ENCODE data around the gene VAMP7. TPM values are rescaled to one million over a fixed set of nuclear protein-coding genes. Genes with fewer than 3 reads are reported as not detected.
"Not testable (repeated sequence)": the region's sequence is repeated elsewhere in the genome, so short reads cannot be mapped to it uniquely, and the experiment has no call there.

Gene VAMP7
- total RNA-seq, 1 donor from 2014 or later = 27.7 TPM

DNA sequence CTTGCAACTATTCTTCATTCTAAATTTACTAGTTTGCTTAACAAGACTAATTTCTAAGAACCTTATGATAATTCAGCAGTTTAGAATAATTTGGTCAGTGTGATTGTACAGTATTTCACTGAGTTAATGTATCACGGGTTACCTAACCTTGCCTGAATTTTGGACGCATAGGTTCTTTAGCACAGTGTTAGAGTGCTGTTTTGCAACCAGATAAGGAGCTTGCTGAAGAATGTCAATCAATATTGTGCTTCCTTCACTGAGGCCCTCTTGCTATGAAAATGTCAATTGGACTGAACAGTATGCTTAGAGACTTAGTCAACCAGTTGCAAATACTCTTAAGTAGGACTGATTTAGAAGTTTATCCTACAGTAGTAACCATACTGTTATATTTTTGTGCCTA is 19.6 kb downstream of the VAMP7 start:
- DNase-seq (ENCODE audit: low spot score in 2 of 2) (no peak), FAIRE-seq (no peak)

DNA sequence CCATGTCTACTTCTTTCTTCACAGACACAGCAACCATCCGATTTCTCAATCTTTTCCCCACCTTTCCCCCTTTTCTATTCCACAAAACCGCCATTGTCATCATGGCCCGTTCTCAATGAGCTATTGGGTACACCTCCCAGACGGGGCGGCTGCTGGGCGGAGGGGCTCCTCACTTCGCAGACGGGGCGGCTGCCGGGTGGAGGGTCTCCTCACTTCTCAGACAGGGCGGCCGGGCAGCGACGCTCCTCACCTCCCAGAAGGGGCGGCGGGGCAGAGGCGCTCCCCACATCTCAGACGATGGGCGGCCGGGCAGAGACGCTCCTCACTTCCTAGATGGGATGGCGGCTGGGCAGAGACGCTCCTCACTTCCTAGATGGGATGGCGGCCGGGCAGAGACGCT is 26.5 kb downstream of the VAMP7 start:
- not testable (repeated sequence) for DNase-seq (ENCODE audit: low spot score in 2 of 2); FAIRE-seq

DNA sequence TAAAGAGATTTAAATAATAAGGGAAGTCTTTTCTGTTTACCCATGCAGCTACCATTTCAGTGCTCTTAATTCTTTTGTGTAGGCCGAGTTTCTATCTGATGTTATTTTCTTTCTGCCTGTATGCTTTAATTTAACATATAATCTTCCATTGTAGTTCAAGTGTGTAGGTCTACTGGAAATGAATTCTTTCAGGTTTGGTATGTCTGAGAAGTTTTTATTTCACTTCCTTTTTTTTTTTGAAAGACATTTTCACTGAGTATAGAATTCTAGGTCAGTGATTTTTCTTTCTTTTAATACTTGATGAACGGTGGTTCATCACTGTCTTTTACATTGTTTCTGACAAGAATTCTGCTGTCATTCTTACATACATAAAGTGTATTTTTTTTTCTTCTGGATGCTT is 42.1 kb downstream of the VAMP7 start:
- no peak for DNase-seq (ENCODE audit: low spot score in 2 of 2)
- no peak for FAIRE-seq

DNA sequence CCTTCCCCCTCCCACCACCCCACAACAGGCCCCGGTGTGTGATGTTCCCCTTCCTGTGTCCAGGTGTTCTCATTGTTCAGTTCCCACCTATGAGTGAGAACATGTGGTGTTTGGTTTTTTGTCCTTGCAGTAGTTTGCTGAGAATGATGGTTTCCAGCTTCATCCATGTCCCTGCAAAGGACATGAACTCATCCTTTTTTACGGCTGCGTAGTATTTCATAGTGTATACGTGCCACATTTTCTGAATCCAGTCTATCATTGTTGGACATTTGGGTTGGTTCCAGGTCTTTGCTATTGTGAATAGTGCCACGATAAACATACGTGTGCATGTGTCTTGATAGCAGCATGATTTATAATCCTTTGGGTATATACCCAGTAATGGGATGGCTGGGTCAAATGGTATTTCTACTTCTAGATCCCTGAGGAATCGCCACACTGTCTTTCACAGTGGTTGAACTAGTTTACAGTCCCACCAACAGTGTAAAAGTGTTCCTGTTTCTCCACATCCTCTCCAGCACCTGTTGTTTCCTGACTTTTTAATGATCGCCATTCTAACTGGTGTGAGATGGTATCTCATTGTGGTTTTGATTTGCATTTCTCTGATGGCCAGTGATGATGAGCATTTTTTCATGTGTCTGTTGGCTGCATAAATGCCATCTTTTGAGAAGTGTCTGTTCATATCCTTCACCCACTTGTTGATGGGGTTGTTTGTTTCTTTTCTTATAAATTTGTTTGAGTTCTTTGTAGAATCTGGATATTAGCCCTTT is 49.9 kb downstream of the VAMP7 start:
- not testable (repeated sequence) for FAIRE-seq; DNase-seq (ENCODE audit: low spot score in 2 of 2)

DNA sequence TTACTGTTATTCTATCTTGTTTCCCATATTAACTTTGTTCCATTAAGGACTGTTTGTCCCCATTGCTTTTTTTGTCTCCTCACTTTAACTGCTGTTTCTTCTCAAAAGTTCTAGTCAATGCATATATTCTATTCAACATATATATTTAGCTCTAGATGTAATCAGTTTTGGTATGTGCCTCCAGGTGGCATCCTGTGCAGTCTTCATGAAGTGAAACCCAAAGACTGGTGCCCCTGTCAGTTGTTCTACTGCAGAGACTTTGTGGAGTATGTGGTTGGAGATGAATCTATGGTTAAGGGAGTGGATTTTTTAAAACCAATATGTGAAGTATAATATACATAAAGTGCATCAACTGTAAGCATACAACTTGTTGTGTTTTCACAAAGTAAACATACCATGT is 57.0 kb downstream of the VAMP7 start:
- DNase-seq (ENCODE audit: low spot score in 2 of 2) = no peak
- no peak for FAIRE-seq

DNA sequence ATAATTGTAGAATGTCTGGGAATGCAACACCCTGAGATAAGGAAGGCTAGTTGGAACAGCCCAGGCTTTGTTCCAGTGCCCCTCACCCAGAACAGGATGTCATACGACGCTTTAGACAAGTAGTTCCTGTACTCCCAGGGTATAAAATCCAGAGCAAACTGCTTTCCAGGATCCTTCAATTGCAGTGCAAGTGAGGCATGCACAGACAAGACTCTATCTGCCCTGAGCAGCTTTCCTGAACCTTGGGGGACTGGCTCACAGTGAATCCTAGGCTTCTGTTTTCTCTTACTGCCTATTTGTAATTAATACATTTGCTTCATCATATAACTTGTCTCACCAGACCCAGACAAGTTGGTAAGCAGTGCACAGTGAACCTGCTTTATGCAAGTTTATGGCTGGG is 68.0 kb downstream of the VAMP7 start:
- FAIRE-seq = no peak
- DNase-seq (ENCODE audit: low spot score in 2 of 2) = no peak

DNA sequence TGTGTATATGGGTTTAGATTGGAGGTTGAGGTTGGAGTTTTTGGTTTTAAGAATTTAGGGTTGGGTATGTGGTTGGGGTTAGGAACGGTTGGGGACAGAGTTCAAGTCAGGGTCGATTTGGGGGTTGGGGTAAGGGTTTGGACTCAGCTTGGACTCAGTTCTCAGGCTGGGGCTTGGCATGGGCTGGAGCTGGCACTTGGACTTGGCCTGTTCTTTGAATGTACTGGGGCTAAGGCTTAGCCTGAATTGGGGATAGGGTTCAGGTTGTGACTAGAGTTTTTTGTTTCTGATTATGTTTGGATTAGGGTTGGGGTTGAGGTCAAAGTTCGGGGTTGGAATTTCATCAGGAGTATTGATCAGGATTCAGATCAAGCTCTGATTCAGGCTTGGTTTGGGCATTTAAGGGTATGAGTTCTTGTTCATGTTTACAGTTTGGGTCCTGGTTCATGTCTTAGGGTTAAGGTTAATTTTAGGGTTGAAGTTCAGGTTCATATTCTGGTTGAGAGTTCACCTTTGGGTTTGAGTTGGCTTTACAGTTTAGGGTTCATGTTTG is 70.2 kb downstream of the VAMP7 start:
- DNase-seq (ENCODE audit: low spot score in 2 of 2) (no peak), FAIRE-seq (no peak)

DNA sequence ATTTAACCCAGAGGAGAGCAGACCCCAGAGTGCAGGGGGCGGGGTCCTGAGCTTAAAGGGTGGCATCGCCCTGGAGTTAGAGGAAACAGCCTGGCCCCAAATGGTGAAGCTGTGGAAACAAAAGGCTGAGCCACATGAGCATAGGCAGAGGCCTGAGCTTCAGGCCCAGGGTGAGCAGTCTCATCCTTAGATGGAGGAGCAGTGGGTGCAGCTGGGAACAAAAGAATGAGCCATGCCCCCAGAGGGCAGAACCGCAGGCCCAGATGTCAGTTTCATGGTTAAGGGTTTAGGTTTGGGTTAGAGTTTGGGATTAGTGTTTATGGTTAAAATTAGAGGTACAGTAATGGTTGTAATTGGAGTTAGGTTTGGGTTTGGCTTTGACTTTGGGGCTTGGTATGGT is 71.9 kb downstream of the VAMP7 start:
- FAIRE-seq = no peak
- no peak for DNase-seq (ENCODE audit: low spot score in 2 of 2)

DNA sequence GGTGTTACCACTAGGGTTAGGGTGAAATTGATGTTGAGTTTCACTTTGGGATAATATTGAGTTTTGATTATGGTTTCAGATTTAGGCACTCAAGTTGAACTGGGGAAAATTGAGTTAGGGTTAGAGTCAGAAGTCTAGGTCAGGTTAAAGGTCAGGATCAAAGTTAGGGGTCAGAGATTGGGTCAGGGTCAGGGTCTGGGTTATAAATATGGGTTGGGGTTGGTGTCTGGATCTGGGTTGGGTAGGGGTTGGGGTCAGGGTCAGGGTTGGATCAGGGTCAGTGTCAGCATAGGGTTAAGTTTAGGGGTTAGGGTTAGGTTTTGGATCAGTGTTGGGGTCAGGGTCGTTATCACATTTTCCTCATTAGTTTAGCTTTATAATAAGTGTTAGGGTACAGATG is 73.6 kb downstream of the VAMP7 start:
- FAIRE-seq (no peak), DNase-seq (ENCODE audit: low spot score in 2 of 2) (no peak)

DNA sequence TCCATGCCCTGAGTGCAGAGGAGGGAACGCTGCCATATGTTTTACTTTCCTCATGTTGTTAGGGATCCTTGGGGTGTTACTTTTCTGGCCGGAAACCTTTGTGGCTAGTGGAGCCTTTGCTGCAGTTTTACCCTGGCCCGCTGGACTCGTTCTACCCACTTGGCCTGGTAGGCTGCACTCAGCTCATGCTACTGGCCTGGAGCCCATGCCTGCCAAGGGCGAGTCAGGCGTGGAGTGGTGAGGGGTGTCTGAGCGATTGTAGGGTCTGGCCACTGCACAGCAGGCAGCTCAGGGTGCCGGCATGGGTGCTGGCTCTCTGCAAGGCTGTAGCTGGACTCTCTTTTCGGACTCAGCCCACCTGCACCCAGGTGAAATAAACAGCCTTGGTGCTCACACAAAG is 75.0 kb downstream of the VAMP7 start:
- FAIRE-seq (no peak), DNase-seq (ENCODE audit: low spot score in 2 of 2) (no peak)

DNA sequence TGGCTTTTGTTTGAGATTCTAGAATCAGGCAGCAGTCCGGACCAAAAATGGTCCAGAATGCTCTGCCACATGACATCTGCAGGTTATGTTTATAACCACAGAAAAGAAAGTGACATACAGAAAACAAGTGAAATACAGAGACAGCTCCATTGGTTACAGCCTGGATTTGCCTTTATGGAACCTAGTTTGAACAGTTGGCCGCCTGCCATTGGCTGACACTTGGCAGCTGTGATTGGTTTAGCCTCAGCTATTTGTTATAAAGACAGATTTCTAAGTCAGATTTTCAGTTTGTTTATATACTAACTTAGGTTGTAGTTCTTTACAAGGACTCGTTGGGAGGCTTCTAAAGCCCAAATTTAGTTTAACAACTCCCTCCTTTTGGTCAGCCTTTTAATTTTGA is 75.5 kb downstream of the VAMP7 start:
- FAIRE-seq = no peak
- DNase-seq (ENCODE audit: low spot score in 2 of 2) = no peak

DNA sequence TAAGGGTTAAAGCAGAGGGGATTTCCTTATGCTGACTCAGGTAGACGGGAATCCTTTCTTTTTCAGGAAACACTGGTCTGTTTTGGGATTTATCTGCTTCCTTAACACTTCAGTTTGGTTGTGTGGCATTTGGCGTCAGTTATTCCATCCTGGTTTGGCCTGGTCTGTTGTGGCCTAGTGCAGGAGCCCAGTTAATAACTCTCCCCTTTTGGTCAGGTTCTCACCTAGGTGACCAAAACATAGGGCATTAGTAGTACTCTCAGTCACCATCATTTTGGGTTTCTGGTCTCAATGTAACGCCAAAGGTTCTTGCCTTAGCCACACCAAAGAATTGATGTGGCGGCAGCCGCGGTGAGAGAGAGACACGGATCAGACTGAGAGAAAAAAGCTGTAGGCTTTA is 76.7 kb downstream of the VAMP7 start:
- FAIRE-seq = no peak
- no peak for DNase-seq (ENCODE audit: low spot score in 2 of 2)

DNA sequence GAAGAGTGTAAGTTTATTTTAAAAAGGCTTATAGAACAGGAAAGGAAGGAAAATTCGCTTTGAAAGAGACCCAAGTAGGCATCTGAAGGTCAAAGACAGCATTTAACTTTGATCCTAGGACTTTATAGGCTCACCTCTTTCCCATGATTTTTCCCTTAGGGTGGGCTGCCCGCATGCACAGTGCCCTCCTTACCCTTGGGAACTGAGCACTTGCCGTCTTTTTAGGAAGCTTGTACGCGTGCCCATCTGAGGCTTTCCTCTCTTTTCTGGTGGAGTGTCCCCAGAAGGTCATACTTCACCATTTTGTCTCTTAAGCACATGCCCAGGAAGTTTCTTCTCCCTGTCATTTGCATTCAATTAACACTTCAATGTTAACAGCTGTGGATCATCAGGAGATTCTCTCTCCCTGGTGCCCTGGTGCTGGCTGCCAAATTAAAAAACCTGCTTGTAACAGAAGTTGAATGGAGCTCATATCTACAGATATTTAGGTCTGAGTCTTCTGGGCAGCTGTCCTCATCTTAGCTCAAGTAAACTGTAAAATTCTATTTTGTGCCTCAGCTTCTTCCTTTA is 78.0 kb downstream of the VAMP7 start:
- FAIRE-seq = no peak
- no peak for DNase-seq (ENCODE audit: low spot score in 2 of 2)

DNA sequence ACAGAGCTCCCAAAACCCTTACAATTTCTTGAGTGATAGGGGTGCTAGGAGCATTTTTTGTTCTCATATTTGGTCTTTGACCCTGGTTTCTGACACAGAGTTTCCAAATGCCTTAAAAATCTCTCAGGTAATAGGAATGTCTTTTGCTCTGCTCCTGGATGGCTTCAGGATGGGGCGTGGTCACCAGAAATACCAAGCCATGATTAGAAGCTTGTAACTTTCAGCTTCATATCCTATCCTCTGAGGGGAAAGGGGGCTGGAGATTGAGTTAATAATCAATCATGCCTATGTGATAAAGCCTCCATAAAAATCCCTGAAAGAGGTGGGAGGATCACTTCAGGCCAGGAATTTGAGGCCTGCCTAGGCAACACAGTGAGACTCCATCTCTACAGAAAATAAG is 81.8 kb downstream of the VAMP7 start:
- no peak for FAIRE-seq
- no peak for DNase-seq (ENCODE audit: low spot score in 2 of 2)

DNA sequence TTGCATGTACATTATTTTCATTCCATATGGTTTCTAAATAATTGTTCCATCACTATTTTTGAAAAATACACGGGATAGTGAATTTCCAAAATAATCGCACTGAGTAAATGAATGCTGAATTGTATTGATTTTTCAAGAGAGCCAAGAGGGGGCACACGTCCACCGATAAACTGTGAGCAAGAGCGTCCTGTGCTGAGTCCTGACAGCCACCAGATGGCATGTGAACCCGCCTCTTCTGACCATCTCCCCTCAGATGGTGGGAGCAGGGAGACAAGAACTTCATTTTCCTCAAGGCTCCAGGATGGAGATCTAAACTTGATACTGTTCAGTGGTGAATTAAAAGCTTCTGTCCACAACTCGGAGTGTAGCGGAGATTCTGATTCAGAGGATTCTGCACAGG is 85.7 kb downstream of the VAMP7 start:
- no peak for DNase-seq (ENCODE audit: low spot score in 2 of 2)
- FAIRE-seq = no peak

DNA sequence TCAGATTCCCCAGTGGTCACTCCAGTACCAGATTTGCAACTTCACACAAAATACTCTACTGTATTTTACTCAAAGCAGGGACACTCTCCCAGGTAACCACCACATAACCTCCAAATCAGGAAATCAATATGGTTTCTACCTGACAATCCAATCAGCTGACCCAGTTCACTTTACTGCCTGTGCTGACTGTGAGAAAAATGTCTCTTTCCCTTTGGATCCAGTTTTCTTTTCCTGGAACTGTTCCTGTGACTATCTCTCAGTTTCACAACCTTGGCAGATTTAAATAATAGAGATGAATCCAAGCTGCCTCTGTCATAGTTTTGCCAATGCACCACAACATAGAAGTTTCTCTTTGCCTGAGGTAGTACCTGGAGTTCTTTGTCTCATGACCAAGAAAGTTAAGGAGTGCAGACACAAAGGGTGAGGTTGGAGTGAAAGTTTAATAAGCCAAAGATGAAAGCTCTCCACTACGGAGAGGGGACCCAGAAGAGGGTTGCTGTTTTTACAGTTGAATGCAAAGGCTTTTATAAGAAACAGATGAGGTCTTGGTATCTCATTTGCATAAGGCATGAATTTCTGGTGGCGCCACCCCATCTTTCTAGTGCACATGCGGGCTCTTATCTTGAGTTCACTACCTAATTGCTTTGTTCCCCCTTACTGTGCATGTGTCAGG is 86.6 kb downstream of the VAMP7 start:
- DNase-seq (ENCODE audit: low spot score in 2 of 2) (no peak), FAIRE-seq (no peak)

DNA sequence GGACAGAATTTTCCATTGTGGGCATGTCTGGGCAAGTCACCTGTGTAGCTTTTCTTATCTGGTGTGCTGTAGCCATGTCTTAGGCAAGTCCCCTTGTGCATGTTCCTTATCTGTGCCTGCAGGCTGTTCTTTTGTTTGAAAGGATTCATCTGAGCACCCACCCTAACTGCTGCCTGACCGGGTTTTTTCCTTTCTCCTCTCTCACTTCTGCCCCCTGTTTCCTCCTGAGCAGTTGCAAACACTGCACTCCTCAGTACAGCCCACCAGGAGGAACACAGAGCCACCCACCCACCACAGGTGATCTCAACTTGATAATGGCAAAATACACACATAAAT is 87.1 kb downstream of the VAMP7 start:
- DNase-seq (ENCODE audit: low spot score in 2 of 2) (no peak), FAIRE-seq (no peak)

DNA sequence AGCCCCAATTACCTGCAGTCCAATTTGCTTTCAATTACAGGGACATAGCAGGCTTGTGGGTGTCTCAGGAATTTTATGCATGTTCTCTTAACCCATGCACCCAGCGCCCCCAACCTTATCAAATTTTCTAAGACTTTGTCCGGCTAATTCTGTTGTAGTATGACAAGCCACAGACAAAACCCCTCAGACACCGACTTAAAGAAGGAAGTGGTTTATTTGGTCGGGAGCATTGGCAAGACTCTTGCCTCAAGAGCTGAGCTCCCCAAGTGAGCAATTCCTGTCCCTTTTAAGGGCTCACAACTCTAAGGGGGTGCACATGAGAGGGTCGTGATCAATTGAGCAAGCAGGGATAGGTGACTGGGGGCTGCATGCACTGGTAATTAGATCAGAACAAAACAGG is 87.6 kb downstream of the VAMP7 start:
- DNase-seq (ENCODE audit: low spot score in 2 of 2) = no peak
- no peak for FAIRE-seq

DNA sequence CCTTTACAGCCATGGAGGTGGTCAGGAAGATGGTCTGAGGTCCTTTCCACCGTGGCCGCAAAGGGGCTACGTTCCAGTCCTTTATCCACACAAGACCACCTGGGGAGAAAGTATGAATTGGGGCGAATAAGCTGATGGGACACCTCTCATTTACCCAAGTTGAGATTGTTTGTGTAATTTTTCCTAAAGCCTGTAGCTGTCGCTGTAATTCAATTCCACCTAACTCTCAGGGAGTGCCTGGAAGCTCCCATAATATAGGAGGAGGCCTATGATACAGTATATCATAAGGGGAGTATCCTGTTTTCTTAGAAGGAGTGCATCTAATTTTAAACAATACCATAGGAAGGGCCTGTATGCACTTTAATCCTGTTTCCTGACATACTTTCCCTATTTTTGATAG is 90.5 kb downstream of the VAMP7 start:
- not testable (repeated sequence) for DNase-seq (ENCODE audit: low spot score in 2 of 2); FAIRE-seq

DNA sequence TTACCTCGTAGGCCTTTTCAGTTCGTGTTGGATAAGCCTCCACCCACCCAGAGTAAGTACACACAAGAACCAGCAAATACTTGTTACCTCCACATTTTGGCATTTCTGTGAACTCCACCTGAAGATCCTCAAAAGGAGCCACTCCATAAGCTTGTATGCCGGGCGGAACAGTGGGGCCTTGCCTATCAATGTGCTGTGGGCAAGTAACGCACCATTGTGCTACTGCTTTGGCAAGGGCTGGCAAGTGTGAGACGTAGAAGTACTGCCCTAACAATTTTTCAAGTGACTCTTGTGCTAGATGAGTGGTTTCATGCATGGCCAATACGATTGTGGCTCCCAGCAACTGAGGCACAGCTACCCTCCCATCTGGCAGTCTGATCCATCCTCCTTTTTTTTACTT is 91.1 kb downstream of the VAMP7 start:
- DNase-seq (ENCODE audit: low spot score in 2 of 2); FAIRE-seq: not testable (repeated sequence)

DNA sequence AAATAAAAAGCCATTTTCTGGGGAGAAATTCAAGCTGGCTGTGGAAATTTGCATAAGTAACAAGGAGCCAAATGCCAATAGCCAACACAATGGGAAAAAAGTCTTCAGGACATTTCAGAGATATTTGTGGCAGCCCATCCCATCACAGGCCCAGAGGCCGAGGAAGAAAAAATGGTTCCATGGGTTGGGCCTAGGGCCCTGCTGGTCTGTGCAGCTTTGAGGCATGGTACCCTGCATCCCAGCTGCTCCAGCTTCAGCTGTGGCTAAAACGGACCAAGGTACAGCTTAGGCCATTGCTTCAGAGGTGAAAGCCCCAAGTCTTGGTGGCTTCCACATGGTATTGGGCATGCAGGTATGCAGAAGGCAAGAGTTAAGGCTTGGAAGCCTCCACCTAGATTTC is 102.2 kb downstream of the VAMP7 start:
- FAIRE-seq = no peak
- DNase-seq (ENCODE audit: low spot score in 2 of 2) = no peak

DNA sequence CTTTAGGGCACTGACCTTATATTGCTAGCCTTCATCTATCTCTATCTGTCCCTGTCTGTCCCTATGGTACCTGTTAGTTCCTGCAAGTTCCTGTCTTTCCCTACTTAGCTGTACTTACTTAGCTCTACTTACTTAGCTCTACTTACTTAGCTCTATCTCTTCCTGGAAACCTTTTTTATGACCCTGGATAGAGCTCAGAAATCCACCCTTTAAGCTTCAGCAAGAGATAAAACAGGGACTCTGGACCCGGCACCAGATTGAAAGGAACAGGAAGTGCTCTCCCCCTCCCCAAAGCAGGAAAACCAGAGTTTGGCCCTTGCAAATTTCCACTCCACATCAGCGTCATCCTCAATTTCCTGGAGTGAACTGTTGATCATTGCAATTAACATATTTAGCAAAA is 104.1 kb downstream of the VAMP7 start:
- FAIRE-seq (no peak), DNase-seq (ENCODE audit: low spot score in 2 of 2) (no peak)

Data from frontal cortex (tissue), 4 donors.